Measurements from ENCODE around the gene TPM2.

Gene TPM2

DNA sequence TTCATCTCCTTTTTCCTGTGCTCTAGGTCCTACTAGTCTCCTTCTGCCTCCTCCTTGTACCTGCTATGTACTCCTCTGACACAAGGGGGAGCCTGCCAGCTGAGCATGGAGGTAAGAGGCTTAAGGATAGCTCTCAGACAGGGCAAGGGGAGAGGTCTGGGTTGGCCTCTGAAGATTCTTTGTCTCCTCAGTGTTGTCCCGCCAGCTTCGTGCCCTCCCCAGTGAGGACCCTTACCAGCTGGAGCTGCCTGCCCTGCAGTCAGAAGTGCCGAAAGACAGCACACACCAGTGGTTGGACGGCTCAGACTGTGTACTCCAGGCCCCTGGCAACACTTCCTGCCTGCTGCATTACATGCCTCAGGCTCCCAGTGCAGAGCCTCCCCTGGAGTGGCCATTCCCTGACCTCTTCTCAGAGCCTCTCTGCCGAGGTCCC is 46.5 kb upstream of the TPM2 start:
- ATAC-seq: peak; percentile 40
- TF ChIP-seq, protein P1, sequence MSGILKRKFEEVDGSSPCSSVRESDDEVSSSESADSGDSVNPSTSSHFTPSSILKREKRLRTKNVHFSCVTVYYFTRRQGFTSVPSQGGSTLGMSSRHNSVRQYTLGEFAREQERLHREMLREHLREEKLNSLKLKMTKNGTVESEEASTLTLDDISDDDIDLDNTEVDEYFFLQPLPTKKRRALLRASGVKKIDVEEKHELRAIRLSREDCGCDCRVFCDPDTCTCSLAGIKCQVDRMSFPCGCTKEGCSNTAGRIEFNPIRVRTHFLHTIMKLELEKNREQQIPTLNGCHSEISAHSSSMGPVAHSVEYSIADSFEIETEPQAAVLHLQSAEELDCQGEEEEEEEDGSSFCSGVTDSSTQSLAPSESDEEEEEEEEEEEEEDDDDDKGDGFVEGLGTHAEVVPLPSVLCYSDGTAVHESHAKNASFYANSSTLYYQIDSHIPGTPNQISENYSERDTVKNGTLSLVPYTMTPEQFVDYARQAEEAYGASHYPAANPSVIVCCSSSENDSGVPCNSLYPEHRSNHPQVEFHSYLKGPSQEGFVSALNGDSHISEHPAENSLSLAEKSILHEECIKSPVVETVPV (CRISPR knock-in tag; IDR thresholded peaks at IDR 0.05): no peak
- TF ChIP-seq, protein P2, sequence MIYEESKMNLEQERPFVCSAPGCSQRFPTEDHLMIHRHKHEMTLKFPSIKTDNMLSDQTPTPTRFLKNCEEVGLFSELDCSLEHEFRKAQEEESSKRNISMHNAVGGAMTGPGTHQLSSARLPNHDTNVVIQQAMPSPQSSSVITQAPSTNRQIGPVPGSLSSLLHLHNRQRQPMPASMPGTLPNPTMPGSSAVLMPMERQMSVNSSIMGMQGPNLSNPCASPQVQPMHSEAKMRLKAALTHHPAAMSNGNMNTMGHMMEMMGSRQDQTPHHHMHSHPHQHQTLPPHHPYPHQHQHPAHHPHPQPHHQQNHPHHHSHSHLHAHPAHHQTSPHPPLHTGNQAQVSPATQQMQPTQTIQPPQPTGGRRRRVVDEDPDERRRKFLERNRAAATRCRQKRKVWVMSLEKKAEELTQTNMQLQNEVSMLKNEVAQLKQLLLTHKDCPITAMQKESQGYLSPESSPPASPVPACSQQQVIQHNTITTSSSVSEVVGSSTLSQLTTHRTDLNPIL (CRISPR knock-in tag; IDR thresholded peaks at IDR 0.05; ENCODE audit: low read depth): no peak

DNA sequence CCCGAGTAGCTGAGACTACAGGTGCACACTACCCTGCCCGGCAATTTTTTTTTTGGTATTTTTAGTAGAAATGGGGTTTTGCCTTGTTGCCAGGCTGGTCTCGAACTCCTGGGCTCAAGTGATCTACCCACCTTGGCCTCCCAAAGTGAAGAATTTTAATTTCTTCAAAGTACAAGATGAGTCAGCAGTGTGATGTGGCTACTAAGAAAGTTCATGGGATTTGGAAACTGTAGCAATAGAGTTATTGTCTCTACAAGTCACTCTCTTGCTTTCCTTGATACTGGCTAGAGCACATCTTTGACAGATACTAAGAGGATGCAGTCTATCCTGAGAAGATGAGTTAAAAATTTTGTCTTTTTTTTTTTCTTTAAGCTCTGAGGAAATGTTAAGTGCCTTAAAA is 44.4 kb upstream of the TPM2 start:
- TF ChIP-seq ISL1 (CRISPR knock-in tag; IDR thresholded peaks at IDR 0.05) (no peak), ESRRG (CRISPR knock-in tag; IDR thresholded peaks at IDR 0.05) (no peak), GLIS3 (CRISPR knock-in tag; IDR thresholded peaks at IDR 0.05) (no peak), TCF4 (CRISPR knock-in tag; IDR thresholded peaks at IDR 0.05; ENCODE audit: borderline replicate concordance) (no peak), ZNF70 (CRISPR knock-in tag; IDR thresholded peaks at IDR 0.05) (no peak), ZNF565 (CRISPR knock-in tag; conservative IDR thresholded peaks at IDR 0.05; ENCODE audit: low read depth) (no peak), OSR1 (CRISPR knock-in tag; IDR thresholded peaks at IDR 0.05) (no peak), BACH2 (CRISPR knock-in tag; IDR thresholded peaks at IDR 0.05; ENCODE audit: borderline replicate concordance) (no peak), TOX (CRISPR knock-in tag; IDR thresholded peaks at IDR 0.05; ENCODE audit: borderline replicate concordance) (no peak)
- TF ChIP-seq, protein P2 (CRISPR knock-in tag; IDR thresholded peaks at IDR 0.05; ENCODE audit: low read depth): no peak
- TF ChIP-seq, protein P3, sequence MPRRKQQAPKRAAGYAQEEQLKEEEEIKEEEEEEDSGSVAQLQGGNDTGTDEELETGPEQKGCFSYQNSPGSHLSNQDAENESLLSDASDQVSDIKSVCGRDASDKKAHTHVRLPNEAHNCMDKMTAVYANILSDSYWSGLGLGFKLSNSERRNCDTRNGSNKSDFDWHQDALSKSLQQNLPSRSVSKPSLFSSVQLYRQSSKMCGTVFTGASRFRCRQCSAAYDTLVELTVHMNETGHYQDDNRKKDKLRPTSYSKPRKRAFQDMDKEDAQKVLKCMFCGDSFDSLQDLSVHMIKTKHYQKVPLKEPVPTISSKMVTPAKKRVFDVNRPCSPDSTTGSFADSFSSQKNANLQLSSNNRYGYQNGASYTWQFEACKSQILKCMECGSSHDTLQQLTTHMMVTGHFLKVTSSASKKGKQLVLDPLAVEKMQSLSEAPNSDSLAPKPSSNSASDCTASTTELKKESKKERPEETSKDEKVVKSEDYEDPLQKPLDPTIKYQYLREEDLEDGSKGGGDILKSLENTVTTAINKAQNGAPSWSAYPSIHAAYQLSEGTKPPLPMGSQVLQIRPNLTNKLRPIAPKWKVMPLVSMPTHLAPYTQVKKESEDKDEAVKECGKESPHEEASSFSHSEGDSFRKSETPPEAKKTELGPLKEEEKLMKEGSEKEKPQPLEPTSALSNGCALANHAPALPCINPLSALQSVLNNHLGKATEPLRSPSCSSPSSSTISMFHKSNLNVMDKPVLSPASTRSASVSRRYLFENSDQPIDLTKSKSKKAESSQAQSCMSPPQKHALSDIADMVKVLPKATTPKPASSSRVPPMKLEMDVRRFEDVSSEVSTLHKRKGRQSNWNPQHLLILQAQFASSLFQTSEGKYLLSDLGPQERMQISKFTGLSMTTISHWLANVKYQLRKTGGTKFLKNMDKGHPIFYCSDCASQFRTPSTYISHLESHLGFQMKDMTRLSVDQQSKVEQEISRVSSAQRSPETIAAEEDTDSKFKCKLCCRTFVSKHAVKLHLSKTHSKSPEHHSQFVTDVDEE (CRISPR knock-in tag; IDR thresholded peaks at IDR 0.05): no peak
- TF ChIP-seq, protein P4, sequence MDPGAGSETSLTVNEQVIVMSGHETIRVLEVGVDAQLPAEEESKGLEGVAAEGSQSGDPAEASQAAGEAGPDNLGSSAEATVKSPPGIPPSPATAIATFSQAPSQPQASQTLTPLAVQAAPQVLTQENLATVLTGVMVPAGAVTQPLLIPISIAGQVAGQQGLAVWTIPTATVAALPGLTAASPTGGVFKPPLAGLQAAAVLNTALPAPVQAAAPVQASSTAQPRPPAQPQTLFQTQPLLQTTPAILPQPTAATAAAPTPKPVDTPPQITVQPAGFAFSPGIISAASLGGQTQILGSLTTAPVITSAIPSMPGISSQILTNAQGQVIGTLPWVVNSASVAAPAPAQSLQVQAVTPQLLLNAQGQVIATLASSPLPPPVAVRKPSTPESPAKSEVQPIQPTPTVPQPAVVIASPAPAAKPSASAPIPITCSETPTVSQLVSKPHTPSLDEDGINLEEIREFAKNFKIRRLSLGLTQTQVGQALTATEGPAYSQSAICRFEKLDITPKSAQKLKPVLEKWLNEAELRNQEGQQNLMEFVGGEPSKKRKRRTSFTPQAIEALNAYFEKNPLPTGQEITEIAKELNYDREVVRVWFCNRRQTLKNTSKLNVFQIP (CRISPR knock-in tag; IDR thresholded peaks at IDR 0.05; ENCODE audit: borderline replicate concordance, low read depth): no peak
- ATAC-seq: no peak

DNA sequence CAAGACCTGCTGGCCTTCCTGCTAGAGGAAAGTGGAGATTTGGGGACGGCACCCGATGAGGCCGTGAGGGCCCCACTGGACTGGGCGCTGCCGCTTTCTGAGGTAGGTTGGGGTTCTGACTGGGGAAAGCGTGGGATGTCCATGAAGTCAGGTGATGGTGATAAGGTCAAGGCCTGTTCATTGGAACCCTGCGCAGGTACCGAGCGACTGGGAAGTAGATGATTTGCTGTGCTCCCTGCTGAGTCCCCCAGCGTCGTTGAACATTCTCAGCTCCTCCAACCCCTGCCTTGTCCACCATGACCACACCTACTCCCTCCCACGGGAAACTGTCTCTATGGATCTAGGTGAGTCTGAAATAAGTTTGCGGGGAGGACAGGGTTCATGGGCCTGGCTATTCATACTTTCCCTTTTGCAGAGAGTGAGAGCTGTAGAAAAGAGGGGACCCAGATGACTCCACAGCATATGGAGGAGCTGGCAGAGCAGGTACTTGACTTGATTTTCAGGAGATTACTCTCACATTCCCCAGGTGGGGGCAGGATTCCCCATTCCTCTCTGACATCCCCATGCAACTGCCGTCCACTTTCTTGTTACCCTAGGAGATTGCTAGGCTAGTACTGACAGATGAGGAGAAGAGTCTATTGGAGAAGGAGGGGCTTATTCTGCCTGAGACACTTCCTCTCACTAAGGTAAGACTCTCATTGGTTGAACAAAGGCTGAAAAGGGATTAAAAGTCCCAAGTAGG is 43.2 kb upstream of the TPM2 start:
- ATAC-seq: peak; percentile 51
- TF ChIP-seq ZNF565 (CRISPR knock-in tag; conservative IDR thresholded peaks at IDR 0.05; ENCODE audit: low read depth) (no peak), BACH2 (CRISPR knock-in tag; IDR thresholded peaks at IDR 0.05; ENCODE audit: borderline replicate concordance) (no peak), TCF4 (CRISPR knock-in tag; IDR thresholded peaks at IDR 0.05; ENCODE audit: borderline replicate concordance) (no peak), ZFP30 (CRISPR knock-in tag; IDR thresholded peaks at IDR 0.05) (no peak), ZC3H10 (CRISPR knock-in tag; IDR thresholded peaks at IDR 0.05) (no peak), RARB (CRISPR knock-in tag; IDR thresholded peaks at IDR 0.05) (no peak), GLIS3 (CRISPR knock-in tag; IDR thresholded peaks at IDR 0.05) (no peak), ZNF8 (CRISPR knock-in tag; IDR thresholded peaks at IDR 0.05) (no peak), ISL1 (CRISPR knock-in tag; IDR thresholded peaks at IDR 0.05) (no peak), ARNTL (CRISPR knock-in tag; IDR thresholded peaks at IDR 0.05; ENCODE audit: borderline replicate concordance, low read depth) (no peak), ZNF70 (CRISPR knock-in tag; IDR thresholded peaks at IDR 0.05) (no peak), TOX (CRISPR knock-in tag; IDR thresholded peaks at IDR 0.05; ENCODE audit: borderline replicate concordance) (no peak)
- TF ChIP-seq, protein P3 (CRISPR knock-in tag; IDR thresholded peaks at IDR 0.05): no peak
- TF ChIP-seq, protein P5, sequence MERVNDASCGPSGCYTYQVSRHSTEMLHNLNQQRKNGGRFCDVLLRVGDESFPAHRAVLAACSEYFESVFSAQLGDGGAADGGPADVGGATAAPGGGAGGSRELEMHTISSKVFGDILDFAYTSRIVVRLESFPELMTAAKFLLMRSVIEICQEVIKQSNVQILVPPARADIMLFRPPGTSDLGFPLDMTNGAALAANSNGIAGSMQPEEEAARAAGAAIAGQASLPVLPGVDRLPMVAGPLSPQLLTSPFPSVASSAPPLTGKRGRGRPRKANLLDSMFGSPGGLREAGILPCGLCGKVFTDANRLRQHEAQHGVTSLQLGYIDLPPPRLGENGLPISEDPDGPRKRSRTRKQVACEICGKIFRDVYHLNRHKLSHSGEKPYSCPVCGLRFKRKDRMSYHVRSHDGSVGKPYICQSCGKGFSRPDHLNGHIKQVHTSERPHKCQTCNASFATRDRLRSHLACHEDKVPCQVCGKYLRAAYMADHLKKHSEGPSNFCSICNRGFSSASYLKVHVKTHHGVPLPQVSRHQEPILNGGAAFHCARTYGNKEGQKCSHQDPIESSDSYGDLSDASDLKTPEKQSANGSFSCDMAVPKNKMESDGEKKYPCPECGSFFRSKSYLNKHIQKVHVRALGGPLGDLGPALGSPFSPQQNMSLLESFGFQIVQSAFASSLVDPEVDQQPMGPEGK (CRISPR knock-in tag; IDR thresholded peaks at IDR 0.05; ENCODE audit: borderline replicate concordance): no peak
- TF ChIP-seq, protein P4 (CRISPR knock-in tag; IDR thresholded peaks at IDR 0.05; ENCODE audit: borderline replicate concordance, low read depth): no peak
